ENCODE measurements around the gene TYW1.
"Not testable (repeated sequence)": the region's sequence is repeated elsewhere in the genome, so short reads cannot be mapped to it uniquely, and the experiment has no call there.

The TYW1 gene

GRCh38 chr7:67135617-67136486 is 139.2 kb downstream of the TYW1 start:
- not testable (repeated sequence) for DNase-seq

DNA sequence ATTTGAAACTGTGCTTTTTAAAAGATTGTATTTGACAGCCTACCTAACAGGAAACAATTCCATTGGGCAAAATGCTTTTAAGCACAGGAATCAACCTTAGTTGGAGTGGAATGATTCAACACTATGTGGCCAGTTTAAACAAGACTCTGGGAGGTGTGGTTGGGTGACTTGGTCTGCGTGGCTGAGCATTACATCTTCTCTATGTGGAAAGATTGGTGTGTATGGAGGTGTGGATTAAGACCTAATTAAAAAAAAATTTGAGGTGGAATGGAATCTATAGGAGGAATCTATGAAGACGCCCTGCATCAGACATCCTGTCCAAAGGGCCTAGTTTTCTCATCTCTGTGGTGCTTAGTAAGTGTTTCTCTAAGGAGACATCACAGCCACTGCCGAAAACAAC is 140.9 kb downstream of the TYW1 start:
- DNase-seq: not testable (repeated sequence)

- DNase-seq: not testable (repeated sequence)
These were observed 143.2 kb downstream of the TYW1 start for GRCh38 chr7:67139876-67140275.

GRCh38 chr7:67141001-67141400 is 144.4 kb downstream of the TYW1 start:
- not testable (repeated sequence) for DNase-seq

GRCh38 chr7:67143091-67143786 is 146.6 kb downstream of the TYW1 start:
- not testable (repeated sequence) for DNase-seq

DNA sequence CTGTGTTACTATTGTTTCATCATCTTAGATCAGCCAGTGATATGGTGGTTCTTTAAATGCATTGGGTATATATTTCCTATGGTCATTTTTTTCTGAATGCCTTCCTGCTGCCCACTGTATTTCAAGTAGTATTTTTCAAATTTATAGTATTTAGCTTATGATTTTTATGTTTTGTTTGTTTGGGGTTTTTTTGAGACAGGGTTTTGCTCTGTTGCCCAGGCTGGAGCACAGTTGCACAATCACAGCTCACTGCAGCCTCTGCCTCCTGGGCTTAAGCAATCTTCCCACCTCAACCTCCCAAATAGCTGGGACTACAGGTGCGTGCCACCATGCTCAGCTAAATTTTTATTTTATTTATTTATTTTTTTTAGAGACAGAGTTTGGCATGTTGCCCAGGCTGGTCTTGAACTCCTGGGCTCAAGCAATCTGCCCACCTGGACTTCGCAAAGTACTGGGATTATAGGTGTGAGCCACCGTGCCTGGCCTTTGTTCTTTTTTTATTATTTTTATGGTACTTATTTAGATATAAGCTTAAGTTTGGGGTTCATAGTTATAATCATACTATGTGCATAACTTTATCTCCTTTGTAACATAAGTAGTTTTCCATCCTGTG is 149.1 kb downstream of the TYW1 start:
- DNase-seq: not testable (repeated sequence)

DNA sequence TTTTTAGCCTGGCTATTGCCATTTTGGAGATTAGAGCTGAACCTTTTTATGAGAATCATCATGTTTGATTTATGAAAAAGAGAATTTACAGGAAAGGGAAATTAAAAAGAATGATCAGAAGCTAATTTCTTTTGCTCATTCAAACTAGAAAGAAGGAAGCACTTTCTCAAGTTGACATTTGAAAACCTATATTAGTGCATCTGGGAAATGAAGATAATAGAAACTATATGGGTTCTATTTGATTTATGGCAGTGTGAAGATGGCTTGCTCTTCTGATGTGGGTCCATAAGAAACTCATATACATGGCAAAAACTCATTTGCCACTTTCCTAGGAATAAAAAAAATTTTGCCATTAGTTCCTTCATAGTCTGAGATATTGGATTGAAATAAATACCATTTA is 152.5 kb downstream of the TYW1 start:
- DNase-seq: not testable (repeated sequence)

DNA sequence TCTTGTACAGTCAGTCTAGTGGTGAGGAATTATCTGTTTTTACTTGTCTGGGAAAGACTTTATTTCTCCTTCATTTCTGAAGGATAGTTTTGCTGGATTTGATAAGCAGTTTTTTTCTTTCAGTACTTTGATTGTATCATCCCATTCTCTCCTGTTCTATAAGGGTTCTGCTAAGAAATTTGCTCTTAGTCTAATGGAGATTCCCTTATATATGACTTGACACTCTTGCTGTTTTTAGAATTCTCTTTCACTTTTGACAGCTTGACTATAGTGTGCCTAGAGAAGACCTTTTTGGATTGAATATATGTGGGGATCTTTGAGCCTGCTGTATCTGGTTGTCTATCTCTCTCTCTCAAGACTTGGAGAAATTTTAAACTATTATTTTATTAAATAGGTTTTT is 157.7 kb downstream of the TYW1 start:
- not testable (repeated sequence) for DNase-seq

DNA sequence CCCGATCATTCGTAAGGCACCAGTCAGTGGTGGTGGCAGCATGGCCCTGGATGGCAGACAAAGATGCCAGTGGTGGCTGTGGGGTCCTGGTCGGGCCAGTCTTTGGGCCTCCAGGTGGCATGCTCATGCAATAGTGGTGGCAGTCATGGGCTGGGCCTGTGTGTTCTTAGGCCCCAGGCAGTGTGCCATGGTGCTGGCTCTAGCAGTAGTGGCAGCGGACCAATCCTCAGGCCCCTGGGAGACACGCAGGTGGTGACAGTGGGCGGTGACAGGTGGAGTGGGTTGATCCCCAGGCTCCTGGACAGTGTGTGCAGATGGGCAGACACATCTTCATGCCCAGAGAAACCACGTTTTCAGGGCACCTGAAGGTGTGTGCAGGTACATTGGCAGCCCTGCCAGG is 159.4 kb downstream of the TYW1 start:
- not testable (repeated sequence) for DNase-seq

DNA sequence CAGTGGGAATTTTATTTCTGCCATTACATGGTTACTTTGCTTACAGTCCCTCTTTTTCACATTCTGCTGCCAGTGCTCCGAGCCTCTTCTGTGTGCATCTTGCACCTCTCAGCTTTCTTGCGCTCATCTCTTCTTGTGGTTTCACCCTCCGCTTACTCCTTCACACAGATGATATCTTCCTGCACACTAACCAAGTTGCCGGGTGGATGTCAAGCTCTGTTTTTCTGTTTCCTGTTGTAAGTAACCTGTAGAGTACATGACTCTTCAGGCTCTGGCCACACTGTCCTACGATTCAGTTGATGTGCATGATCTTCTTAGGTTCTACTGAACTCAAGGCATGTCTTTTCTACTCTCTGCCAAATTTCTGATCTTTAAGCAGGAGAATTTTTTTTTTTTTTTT is 166.7 kb downstream of the TYW1 start:
- not testable (repeated sequence) for DNase-seq

GRCh38 chr7:67171151-67171550 is 174.5 kb downstream of the TYW1 start:
- DNase-seq: not testable (repeated sequence)

GRCh38 chr7:67176730-67177129 is 180.1 kb downstream of the TYW1 start:
- DNase-seq: not testable (repeated sequence)

- peak; percentile 21 to 29 for DNase-seq
These were observed 182.5 kb downstream of the TYW1 start for GRCh38 chr7:67178915-67179688.

DNA sequence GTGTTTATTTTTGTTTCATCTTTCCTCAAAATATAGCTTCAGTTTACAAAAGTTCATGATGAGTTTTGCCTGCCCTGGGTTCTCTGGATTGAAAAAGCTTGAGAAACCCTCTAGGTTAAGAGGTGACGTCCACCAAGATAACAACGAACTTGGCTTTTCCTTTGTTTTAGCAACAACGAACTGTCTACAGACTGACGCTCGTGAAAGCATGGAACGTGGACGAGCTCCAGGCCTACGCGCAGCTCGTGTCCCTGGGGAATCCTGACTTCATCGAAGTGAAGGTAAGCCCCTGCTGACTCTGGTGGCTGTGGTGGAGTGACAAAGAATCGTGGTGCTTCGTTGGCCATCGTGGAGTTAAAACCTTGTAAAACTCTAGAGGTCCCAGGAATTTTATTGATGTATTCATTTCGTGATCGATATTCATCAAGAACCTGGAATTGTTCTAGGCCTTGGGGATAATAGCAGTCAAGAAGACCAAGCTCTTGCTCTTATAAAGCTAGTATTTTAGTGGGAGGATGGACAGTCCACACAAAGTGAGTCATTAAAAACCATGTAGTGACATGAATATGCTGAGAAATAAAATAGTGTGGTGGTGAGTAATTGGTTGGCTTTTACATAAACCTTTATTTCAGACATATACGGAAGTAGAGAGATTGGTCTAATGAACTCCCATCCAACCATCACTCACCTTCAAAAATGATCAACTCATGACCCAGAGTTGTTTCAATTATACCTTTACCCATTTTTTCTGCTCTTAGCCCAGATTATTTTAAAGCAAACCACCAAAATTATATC is 186.5 kb downstream of the TYW1 start:
- DNase-seq: not testable (repeated sequence)

DNA sequence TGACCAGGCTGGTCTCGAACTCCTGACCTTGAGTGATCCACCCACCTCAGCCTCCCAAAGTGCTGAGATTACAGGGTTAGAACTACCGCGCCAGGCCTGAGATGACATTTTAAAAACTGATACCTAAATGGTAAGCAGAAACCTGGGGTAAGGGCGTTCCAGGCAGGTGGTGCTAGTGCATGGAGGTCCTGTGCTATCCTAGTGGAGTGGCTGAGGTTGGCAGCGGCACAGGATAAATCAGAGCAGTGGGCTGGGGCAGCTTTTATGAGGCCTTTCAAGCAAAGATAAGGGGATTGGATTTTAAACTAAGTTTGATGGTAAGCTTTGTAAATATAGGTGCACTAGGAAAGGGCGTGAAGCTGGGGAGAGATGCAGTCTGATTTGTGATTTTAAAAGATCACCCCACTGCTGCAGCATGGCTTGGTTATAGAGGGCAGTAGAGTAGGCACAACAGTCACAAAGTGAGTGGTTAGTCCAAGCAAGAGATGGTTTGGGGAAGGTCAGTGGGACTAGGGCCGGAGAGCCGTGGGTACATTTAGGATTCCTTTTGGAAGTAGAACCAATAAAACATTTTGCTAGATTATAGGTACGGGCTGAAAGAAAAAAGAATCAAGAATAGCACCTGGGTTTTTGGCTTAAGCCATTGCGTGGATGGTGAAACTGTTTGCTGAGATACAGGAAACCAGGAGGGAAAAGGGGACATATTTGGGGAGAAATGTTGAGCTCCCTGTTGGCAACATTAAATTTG is 188.5 kb downstream of the TYW1 start:
- not testable (repeated sequence) for DNase-seq

DNA sequence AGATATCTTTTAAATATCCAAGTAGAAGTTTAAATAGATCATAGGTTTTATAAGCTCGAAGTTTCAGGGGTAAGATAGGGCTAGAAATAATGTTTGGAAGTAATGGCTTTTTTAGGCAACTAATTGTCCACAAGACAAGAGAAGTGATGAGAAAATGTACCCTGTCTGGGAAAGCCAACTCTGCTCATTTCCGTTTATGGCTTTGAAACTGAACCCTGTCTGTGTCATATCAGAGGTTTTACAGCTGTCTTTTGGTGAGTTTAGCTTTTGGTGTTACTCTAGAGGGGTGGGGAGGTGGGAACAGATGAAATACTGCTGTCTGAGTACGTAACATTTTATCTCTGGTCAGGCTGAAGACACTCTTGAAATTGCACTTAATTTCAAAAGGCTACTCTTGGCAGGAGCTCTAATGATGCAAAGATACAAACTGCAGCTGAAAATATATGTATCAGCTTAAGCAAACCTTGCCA is 189.1 kb downstream of the TYW1 start:
- DNase-seq: not testable (repeated sequence)

GRCh38 chr7:67189160-67189559 is 192.5 kb downstream of the TYW1 start:
- not testable (repeated sequence) for DNase-seq

- DNase-seq: peak in 1 of 2 experiments; percentile 4
These were observed 193.3 kb downstream of the TYW1 start for GRCh38 chr7:67189801-67190465.

- DNase-seq: not testable (repeated sequence)
These were observed 194.5 kb downstream of the TYW1 start for GRCh38 chr7:67191002-67191720.
